HEK293T (cell line): Measurements from ENCODE around the gene OVOL3.

Source experiments
- CTBP1 ChIP-seq: fragments of 450-650 bp; IDR thresholded peaks from 2 replicates; pipeline ENCODE4 v1.6.1; 2016; ENCODE audit warnings: borderline replicate concordance
- ELF4 ChIP-seq: fragments of 450-650 bp; IDR thresholded peaks from 2 replicates; pipeline ENCODE4 v1.6.1; 2017; ENCODE audit warnings: antibody characterized with exemption
- SP1 ChIP-seq: fragments of 450-650 bp; IDR thresholded peaks from 2 replicates; pipeline ENCODE4 v1.6.1; 2017
- TARDBP ChIP-seq: fragments of 450-650 bp; IDR thresholded peaks from 2 replicates; pipeline ENCODE4 v1.6.1; 2016

DNA sequence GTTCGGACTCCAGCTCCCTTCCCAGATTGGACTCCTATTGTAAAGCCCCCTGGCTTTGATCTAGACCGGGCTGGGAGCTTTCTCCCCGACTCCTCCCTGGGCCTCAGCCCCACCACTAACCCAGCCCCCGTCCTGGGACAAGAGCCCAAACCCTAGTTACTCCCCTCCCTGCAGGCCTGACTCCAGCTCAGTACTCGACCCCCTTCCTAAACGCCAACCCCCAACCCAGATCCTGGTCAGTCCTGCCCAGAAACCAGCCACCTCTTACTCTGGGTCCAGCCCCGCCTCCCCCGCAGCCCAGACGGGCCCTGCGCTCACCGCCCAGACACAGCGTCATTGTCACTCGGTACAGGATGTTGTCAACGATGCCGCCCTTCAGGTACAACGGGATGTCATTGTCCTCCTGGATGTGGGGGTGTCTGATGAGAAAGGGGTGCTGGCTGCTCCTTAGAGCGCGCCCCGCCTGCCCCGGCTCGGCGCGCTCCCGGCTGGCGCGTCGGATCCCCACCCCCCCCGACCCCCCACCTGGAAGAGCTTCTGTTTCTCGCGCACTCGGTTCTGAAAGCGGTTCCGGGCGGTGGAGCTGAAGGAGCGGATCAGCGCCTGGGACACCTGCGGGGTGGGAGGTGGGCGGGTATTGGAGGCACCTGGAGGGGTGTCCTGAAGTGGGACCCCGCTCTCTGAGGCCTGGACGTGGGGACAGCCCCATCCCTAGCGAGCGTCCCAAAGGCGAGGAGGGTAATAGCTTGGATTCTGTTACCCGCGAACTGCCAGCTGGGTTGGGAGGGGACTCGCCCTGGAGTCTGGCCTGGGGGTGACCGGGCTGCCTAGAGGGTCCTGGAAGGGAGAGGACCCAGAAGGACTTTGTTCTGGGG lies 40.4 kb downstream of the OVOL3 start:
- TF ChIP-seq TARDBP, result no peak
- no peak for TF ChIP-seq ELF4
- no peak for TF ChIP-seq SP1
- no peak for TF ChIP-seq CTBP1
